GM18505 (cell line): Measurements from ENCODE around the gene KAZN.

Experiments
- ATAC-seq: cut with Tn5 transposase; IDR thresholded peaks from one replicate; pipeline ENCODE4 v1.9.1; 2021; ENCODE audit not compliant: unreplicated experiment
- POLR2A ChIP-seq: IDR thresholded peaks from 4 replicates; pipeline ENCODE4 v1.6.1; 2011; ENCODE audit warnings: borderline replicate concordance; ENCODE audit not compliant: insufficient read depth, insufficient read length; ENCODE audit errors: extremely low read depth

The KAZN gene

DNA sequence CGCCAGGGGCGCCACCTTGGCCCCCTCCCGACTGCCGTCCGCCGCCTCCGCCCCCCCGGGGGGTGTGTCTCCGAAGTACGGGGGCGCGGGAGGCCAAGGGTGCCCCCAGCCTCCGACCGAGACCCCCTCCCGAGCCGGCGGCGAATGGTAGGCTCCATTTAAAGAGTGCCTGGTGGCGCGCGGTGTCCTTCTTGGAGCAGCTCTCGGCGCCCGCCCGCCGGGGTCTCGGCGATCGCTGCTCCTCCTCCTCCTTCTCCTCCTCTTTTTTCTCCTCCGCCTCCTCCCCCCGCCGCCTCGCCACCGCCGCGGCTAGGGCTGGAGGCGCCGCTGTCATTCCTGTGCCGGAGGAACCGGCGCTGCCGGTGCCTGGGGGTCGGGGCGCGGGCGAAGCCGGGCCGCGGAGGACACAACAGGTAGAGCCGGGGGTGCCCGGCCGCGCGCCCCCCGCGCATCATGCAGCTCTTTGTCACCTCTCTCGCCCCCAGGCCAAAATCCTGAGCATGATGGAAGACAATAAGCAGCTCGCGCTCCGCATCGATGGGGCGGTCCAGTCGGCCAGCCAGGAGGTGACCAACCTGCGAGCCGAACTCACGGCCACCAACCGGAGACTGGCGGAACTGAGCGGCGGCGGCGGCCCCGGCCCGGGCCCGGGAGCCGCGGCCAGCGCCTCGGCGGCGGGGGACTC, at the start of gene KAZN:
TSS of gene KAZN (plus strand) at position 188 of the 685 bp plus-strand sequence.
- ATAC-seq: no peak

DNA sequence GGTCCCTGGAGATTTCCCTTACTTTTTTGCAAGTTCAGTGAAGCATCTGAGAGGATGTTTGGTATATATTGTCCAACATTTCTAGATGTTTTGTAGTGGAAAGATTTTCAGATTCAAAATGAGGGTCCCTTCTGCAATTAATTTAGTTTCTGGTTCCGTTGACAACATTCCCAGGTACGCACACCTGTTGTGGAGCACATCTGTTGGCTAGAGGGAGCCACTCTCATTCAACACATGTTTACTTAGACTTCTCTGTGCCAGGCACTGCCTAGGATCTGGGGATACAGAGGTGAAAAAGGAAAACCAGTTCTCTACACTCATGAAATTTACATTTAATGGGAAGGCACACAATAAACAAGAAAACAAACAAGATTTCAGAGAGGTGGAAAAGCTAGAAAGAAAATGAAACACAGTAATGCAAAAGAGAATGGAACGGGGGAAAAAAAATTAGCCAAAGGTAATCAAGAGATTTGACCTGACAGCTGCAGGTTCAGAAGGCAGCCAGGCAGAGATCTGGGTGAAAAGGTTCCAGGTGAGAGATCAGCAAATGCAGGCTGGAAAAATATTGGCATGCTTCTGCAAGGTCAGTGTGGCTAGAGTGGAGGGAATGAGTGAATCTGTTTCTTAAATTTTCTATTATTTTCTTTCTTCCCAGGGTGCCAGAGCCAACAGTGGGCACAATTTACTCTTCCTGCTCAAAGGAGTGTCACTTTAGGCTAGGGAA, 48.4 kb upstream of the KAZN start:
- ATAC-seq: no peak
- no peak for TF ChIP-seq POLR2A

More for the DNA sequence above, at the start of gene KAZN:
- TF ChIP-seq POLR2A: no peak

DNA sequence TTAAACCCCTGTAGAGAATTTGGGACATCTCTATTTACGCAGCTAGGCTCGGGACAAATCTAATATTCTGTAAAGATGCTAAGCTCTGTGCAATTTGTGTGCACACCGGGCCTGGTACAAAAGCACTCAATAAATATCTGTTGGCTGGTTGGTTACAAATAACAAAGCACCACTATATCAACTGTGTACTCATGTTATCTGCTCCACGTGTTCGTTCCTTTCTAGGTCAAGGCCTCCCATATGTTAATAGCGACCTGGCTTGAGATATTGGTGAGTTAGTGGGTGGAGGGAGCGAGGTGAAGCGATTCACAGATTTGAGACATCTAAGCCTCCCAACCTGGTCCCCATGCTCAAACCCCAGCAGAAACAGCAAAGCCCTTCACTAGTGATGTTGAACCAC, 47.1 kb upstream of the KAZN start:
- ATAC-seq: no peak
- no peak for TF ChIP-seq POLR2A

DNA sequence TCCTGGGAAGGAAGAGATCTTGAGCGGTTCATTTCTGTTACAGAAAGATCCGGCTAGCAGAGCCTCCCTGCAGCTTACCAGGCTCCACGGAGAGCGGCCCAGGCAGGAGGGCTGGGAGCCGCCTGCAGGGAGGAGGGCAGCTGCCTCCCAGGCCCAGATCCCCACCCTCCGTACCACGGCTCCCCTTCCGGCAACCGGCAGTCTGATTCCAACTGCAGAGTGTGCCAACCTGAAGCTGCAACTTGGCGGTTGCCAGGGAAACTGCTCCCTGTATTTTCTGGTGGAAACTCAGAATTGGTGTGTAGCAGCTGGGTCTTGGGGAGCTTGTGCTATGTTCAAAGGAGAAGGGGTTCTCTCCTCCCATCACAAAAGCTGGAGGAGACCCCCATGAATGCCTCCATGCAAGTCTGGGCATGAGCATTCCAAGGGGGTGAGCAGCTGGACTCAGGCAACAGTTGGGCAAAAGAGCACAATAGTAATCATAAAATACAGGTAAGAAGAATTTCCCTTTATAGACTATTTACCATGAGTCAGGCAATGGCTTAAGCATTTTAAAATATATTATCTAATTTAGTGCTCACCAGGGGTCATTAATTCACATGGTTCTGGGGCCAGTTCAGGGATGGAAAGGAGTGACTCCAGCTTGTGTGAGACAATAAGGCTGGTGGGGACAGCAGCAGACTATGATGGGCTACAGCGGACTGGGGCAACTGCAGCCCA, 46.1 kb upstream of the KAZN start:
- no peak for ATAC-seq
- no peak for TF ChIP-seq POLR2A

DNA sequence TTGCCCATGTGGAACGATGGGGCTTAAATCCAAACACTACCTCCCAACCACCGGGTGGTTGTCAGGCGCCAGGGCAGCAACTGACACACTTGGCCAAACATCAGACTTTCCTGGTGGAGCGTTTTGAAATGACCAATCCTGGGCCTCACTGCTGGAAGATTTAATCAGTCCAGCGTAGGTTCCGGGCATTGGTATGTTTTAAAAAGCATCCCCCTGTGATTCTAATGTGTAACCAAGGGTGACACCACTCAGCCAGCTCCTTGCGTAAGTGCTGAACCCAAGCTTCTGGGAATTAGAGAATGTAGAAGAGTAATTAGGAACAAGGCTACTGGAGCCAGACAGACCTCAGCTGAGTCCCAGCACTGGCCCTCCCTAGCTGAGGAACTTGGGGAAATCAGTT, 44.8 kb upstream of the KAZN start:
- TF ChIP-seq POLR2A: no peak
- no peak for ATAC-seq

DNA sequence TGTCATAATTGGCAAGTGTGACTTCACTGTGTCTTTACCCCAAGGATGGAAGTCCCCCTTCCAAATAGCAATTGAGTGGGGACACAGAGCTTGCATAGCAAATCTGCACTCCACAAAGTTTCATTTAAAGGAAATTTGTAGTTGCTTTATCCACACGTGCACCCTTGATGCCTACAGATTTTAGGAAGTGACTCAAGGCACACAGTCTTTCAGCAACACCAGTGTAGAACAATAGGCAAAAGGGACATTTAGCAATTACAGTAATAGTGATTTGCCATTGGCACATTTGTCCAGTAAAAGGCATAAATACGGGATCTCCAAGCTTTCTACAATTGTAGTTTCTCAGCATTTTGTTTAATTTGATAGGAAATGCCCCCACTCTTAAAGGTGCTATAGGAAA, 43.4 kb upstream of the KAZN start:
- no peak for TF ChIP-seq POLR2A
- ATAC-seq: no peak

DNA sequence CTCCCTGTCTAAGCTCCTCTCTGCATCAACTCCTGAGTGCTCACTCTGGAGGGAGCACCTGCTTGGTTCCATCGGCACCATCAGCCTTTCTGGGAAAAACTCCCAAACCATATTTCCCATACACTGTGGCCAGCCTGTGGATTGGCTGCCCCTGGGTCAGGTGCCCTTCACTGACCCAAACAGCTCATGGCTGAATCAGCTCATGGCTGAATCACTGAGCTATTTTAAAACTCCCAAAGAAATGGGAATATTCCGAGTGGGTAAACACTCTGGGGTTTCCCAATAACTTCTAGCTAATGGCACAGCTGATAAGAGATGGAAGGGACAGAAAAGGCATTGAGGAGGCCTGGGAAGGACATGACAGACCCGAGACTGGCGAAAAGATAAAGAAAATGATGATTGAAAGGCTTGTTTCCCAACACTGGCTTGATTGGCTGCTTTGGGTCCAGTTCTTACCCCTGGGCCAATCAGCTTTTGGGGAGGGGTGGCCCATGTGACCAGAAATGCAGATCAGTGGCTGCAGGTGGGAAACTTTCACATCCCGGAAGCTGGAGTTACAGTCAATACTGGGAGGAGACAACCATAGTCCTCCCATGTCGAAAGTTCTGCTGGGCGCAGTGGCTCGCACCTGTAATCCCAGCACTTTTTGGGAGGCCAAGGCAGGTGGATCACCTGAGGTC, 37.3 kb upstream of the KAZN start:
- ATAC-seq: no peak
- TF ChIP-seq POLR2A: no peak

DNA sequence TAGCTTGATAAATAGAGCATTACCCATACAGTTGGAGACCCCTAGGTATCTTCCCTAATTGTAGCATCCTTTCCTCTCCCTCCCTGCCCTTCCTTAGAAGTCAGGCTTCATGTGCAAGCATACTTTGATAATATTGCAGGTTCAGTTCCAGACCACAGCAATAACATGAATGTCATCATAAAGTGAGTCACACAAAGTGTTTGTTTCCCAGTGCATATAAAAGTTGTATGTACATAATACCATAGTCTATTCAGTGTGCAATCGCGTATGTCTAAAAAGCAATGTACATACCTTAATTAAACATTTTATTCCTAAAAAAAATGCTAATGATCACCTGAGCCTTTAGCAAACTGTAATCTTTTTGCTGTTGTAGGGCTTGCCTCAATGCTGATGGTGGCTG, 33.4 kb upstream of the KAZN start:
- no peak for TF ChIP-seq POLR2A
- ATAC-seq: no peak

DNA sequence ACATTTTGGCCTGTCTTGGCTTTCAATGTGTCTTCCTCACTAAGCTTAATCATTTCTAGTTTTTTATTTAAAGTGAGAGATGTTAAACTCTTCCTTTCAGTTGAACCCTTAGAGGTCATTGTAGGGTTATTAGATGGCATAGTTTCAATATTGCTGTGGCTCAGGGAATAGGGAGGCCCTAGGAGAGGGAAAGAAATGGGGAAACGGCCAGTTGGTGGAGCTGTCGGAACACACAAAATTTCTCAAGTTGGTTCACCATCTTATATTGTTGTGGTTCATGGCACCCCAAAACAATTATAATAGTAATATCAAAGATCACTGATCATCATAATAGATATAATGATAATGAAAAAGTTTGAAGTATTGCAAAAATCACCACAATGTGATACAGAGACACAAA, 31.4 kb upstream of the KAZN start:
- TF ChIP-seq POLR2A: no peak
- ATAC-seq: no peak

DNA sequence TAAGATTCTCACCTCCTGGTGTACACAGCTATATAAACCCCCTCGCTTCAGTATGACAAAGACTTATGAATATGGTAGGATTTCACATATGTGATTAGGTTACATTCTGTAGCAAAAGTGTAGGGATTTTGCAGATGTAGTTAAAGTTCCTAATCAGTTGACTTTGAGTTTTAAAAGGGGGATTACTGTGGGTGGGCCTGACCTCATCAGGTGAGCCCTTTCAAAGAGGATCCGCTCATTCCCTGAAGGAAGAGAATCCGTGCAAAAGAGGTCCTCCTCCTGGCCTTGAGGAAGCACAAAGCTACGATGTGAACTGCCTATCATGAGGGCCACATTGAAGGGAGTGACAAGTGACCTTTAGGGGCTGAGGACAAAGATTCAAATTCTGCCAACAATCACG, 30.6 kb upstream of the KAZN start:
- ATAC-seq: no peak
- TF ChIP-seq POLR2A: no peak

DNA sequence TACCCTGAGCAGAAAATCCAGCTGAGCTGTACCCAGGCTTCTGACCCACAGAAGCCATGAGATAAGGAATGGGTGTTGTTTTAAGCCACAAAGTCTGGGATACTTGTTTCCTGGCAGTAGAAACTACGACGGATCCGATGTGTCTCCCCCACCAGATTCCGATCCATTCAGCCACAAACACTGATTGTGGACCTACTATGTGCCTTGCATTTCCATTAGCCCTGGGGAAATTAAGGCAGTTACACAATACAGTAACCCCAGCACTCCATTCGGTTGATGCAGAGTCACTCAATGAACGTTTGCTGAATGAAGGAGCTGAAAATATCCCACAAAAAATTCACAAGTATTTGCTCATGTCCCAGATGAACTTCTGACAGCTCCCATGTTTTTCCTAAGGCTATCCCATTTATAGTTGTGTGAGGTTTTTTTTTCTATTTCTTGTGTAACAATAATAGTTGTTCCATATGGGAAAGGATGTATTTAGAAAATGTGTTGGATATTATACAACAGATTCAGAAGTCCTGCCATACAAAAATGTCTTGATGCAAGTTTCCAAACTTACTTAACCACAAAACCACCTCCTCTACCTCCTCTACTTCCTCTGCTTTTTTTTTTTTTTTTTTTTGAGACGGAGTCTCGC, 29.6 kb upstream of the KAZN start:
- TF ChIP-seq POLR2A: no peak

DNA sequence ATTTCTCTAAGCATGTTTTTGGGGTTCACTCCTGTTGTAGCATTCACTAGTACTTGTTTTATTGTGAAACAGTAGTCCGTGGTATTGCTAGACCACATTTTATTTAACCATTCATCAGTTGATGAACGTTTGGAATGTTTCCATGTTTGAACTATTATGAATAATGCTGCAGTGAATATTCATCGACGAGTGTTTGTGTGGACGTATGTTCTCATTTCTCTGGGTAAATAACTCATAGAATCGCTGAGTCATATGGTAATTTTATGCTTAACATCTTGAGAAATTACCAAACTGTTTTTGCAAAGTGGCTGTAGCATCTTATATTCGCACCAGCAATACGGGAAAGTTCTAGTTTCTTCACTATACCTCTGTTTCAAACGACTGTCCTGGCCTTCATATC, 28.0 kb upstream of the KAZN start:
- TF ChIP-seq POLR2A: no peak
- ATAC-seq: no peak

More for the DNA sequence above, 29.6 kb upstream of the KAZN start:
- ATAC-seq: no peak
